LNCaP clone FGC (cell line): Measurements from ENCODE around the gene ANO4.
"Not testable (repeated sequence)": the region's sequence is repeated elsewhere in the genome, so short reads cannot be mapped to it uniquely, and the experiment has no call there.

Experiments used
- DNase-seq: peaks from one replicate; pipeline ENCODE4 v3.0.0-alpha.2; 2011; ENCODE audit warnings: low read depth
- H3K4me3 ChIP-seq: 2 replicates; pipeline ENCODE4 v1.5.1; 2011; ENCODE audit warnings: mild to moderate bottlenecking, low read depth, low read length, control low read depth
- CTCF ChIP-seq: IDR thresholded peaks from 2 replicates; pipeline ENCODE4 v1.5.1; 2012; ENCODE audit warnings: mild to moderate bottlenecking; ENCODE audit not compliant: control insufficient read depth, insufficient read depth; ENCODE audit errors: extremely low read depth

The ANO4 gene

DNA sequence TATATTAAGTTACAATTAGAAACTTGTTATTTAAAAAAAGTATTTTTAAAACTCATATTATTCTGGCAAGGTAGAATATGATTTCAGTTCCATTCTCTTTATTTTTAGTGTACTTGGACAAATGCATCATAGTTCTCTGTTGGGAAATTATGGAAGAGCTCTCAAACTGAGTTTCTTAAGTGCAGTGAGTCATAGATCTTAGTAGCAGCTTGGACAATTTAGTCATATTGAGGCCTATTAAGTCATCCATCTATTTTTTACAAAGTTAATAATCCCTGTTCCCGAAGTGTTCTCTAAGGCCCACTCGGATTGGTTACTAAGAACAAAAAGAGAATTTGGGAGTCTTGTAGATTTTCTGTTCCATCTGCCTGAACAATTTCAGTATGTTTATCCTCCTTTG, 113.9 kb downstream of the ANO4 start:
- no peak overlapping the region for H3K4me3 ChIP-seq
- no peak for TF ChIP-seq CTCF
- no peak for DNase-seq

DNA sequence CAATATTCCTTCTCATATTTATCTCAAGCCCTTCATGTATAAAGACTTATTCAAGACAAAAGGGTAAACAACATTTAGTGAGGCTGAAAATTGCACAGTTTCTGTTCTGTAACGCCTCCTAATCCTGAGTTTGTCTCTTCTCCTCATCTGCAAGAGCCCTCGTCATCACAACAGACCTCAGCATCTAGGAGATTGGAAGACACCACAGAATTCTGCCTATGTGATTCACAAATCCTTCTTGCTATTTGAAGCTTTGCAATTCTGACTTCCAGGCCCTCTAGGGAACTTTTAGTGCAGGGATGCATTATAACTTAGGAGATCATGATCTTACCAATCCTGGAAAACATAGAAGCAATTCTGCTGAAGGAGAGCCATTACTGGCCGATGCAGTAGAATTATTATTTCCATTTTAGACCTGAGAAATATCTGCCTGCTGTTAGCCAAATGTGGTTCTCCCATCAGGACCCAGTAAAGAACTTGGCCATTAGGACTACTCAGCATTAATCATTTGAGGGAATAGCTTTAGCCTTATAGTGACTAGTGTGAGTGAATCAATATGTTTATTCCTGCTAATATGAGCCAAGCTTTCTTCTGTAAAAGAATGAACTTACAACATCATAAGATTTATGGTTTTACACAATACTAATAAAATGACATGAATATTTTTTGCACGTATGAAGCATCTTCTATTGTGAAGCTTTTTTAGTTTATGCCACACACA, 119.5 kb downstream of the ANO4 start:
- no peak for TF ChIP-seq CTCF
- DNase-seq, result no peak
- H3K4me3 ChIP-seq, result no peak overlapping the region

DNA sequence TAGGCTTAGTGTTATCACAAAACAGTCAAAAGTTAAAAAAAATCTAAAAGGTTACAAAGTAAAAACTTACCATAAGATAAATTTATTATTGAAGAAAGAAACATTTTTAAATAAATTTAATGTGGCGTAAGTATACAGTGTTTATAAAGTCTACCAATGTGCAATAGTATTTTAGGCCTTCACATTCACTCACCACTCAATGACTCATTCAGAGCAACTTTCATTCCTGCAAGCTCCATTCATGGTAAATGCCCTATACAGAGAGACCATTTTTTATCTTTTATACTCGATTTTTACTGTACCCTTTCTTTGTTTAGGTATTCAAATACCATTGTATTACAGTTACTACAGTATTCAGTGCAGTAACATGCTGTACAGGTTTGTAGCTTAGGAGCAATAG, 124.5 kb downstream of the ANO4 start:
- no peak for TF ChIP-seq CTCF
- no peak overlapping the region for H3K4me3 ChIP-seq
- DNase-seq, result no peak

GRCh38 chr12:100920493-100920892, 125.9 kb downstream of the ANO4 start:
- DNase-seq, result no peak
- no peak for TF ChIP-seq CTCF
- H3K4me3 ChIP-seq, result no peak overlapping the region

- DNase-seq, result no peak
- TF ChIP-seq CTCF, result peak; percentile 40
- H3K4me3 ChIP-seq, result no peak overlapping the region
These were observed 132.2 kb downstream of the ANO4 start for GRCh38 chr12:100926669-100927248.

GRCh38 chr12:100927826-100928225, 133.2 kb downstream of the ANO4 start:
- DNase-seq, result no peak
- H3K4me3 ChIP-seq, result no peak overlapping the region
- TF ChIP-seq CTCF, result no peak

DNA sequence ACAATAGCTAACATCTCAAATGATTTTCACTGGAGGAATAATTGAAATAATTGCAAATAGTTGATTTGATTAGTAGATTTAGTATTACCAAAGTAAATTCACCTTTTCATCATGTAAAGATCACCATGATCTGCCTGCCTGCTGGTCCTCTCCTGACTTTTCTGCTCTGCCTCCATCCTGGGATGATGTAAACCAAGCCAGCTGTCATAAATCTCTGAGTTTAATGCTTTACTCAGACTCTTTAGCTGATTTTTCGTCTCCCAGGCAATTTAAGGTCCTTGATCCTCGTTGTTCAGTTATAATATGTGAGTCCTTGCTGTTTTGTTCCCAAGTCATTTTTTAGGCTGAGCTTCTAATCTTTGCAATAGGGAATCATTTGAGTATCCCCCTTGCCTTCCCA, 138.0 kb downstream of the ANO4 start:
- H3K4me3 ChIP-seq, result no peak overlapping the region
- no peak for DNase-seq
- no peak for TF ChIP-seq CTCF

DNA sequence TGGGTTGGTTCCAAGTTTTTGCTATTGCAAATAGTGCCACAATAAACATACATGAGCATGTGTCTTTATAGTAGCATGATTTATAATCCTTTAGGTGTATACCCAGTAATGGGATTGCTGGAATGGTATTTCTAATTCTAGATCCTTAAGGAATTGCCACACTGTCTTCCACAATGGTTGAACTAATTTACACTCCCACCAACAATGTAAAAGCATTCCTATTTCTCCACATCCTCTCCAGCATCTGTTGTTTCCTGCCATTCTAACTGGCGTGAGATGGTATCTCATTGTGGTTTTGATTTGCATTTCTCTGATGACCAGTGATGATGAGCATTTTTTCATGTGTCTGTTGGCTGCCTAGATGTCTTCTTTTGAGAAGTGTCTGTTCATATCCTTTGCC, 139.0 kb downstream of the ANO4 start:
- H3K4me3 ChIP-seq, DNase-seq: not testable (repeated sequence)
